NCI-H2196 (cell line): ENCODE measurements around the gene ENAH.

Source experiments
- DNase-seq: peaks from one replicate; lab custom pipeline; 2025; ENCODE audit not compliant: unreplicated experiment; lab: John Stamatoyannopoulos, UW

The ENAH gene

GRCh38 chr1:225504776-225505175 lies 148.1 kb downstream of the ENAH start:
- DNase-seq, result no peak

DNA sequence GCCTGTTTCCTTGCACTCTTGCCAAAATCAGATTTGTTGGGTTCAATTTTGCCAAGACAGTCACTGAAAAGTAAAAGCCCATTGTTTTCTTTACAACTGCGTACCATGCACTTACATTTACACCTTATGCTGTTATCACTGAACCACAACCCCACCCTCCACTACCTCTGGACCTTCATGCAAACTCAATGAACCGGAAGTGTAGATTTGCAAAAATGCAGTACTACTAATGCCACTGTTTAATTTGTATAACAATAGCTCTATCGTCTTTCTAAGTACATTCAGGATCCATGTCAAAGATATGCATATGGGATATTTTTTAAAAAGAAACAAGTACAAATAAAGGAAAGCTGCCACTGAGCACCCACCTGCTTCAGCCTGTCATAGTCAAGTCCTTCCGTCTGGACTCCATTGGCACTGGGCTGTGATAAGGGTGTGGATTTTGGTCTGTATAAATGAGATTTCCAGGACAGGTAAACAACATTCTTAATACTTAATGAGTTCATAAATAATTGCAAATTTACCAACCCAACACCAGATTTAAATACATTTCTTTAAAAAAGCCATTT lies 152.2 kb downstream of the ENAH start:
- no peak for DNase-seq

- DNase-seq, result no peak
Observed at GRCh38 chr1:225498549-225499136, 154.3 kb downstream of the ENAH start.

GRCh38 chr1:225494789-225495359 lies 158.0 kb downstream of the ENAH start:
- no peak for DNase-seq

GRCh38 chr1:225493591-225494246 lies 159.2 kb downstream of the ENAH start:
- no peak for DNase-seq

- DNase-seq, result no peak
Observed at GRCh38 chr1:225488676-225489075, 164.2 kb downstream of the ENAH start.

GRCh38 chr1:225486856-225487255 lies 166.1 kb downstream of the ENAH start:
- no peak for DNase-seq

- DNase-seq, result no peak
Observed at GRCh38 chr1:225485991-225486530, 166.9 kb downstream of the ENAH start.

DNA sequence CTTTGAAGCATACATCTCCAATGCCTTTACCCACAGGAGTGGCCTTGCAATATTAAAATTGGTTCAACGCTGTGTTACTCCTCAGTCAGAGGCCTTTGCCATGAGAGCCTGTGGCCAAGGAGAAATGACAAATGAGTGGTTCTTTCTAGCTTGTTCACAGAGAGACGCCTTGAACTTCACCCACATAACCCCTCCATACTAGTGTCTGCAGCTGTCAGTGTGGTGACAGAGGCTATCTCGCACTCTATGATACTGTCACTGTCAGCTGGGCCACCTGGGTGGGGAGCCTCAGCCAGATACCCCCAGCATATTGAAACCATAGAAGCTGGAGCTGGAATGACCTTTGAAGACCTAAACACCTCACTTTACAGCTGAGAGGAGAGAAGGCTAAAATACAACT lies 167.7 kb downstream of the ENAH start:
- no peak for DNase-seq

- no peak for DNase-seq
Observed at GRCh38 chr1:225484657-225485214, 168.2 kb downstream of the ENAH start.

- no peak for DNase-seq
Observed at GRCh38 chr1:225483818-225484656, 168.9 kb downstream of the ENAH start.

DNA sequence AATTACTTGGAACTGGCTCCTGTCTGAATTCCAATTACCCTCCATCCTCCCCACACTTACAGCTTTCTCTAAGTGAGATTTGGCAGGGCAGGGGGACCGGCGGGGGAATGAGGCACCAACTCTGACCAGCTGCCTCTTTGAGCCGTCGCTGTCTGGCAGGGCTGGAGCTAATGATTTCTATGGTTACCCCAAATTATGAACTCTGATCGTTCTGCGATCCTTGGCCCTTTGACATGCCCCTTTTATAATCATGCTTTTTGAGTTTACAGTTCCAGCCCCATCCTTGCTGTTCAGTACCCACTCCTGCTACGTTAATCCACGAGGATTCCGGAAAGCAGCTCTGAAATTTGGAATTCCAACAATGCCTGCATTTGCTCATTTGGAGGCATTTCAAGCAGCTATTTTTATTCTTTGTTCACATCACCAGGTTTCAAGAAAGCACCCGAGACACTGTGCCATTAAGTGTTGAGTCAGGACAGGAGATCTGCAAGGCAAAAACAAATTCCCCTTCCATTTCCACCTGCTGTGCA lies 170.4 kb downstream of the ENAH start:
- DNase-seq, result no peak

GRCh38 chr1:225481738-225482137 lies 171.2 kb downstream of the ENAH start:
- DNase-seq, result peak; percentile 48

GRCh38 chr1:225480825-225481434 lies 172.0 kb downstream of the ENAH start:
- DNase-seq, result peak; percentile 86

- DNase-seq, result no peak
Observed at GRCh38 chr1:225479996-225480720, 172.8 kb downstream of the ENAH start.

DNA sequence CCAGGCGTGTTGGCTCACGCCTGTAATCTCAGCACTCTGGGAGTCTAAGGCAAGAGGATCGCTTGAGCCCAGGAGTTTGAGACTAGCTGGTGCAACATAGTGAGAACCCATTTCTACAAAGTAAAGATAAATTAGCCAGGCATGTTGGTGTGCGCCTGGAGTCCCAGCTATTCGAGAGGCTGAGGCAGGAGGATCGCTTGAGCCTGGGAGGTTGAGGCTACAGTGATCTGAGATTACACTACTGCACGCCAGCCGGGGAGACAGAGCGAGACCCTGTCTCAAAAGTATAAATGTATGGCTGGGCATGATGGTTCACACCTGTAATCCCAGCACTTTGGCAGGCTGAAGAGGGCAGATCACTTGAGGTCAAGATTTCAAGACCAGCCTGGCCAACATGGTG lies 173.6 kb downstream of the ENAH start:
- no peak for DNase-seq

GRCh38 chr1:225477296-225477911 lies 175.5 kb downstream of the ENAH start:
- no peak for DNase-seq

DNA sequence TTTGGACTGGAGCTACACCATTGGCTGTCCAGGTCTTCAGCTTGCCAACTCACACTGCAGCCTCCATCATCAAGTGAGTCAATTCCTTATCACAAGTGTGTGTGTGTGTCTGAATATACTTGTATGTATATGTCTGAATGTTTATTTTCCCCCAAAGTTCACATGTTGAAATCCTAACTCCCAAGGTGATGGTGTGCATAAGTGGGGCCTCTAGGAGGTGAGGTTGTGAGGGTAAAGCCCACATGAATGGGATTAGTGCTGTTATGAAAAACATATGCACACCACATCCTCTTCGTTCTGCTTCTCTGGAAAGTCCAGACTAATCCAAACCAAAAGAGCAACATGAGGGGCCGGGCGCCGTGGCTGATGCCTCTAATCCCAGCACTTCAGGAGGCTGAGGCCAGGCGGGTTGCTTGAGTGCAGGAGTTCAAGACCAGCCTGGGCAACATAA lies 176.4 kb downstream of the ENAH start:
- DNase-seq, result no peak

DNA sequence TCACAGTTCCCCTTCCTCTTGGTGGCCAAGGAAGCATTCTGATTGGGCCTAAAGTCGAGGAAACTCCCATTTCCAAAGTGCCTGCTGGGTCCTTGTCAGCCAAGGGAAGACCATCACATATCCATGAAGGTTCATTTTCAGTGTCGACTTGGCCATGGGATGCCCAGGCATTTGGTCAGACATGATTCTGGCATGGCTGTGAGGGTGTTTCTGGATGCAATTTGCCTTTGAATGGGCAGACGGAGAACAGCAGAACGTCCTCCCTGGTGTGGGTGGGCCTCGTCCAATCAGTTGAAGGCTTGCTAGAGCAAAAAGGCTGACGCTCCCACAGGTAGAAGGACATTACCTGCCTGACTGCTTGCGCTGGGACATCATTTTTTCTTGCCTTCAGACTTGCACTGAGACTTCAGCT lies 176.8 kb downstream of the ENAH start:
- DNase-seq, result no peak
